Activated CD4-positive, alpha-beta T cell treated with anti-CD3 and anti-CD28 coated beads, Interleukin-2, amount 10 ng/mL, durations not matched to agents 7 days and 5 days (primary cell): ENCODE results near the gene HSD11B1L. TPM values are rescaled to one million over a fixed set of nuclear protein-coding genes. Genes with fewer than 3 reads are reported as not detected.
A peak's percentile ranks its signal among the peaks of the same experiment; 100 is the strongest.

Experiments used
- CTCF ChIA-PET: fragments of 350-600 bp; sonication (Branson Sonifier 250); formaldehyde crosslinking; loops from one replicate; lab custom pipeline; 2021; ENCODE audit warnings: antibody characterized with exemption; lab: Charles Lee
- POLR2A ChIA-PET: fragments of 350-600 bp; sonication (Branson Sonifier 250); formaldehyde crosslinking; loops from one replicate; lab custom pipeline; 2021; ENCODE audit warnings: antibody characterized with exemption; lab: Charles Lee
- DNase-seq: peaks from one replicate; pipeline ENCODE4 v3.0.0-alpha.2; 2020
- H3K27ac Mint-ChIP-seq: one replicate; pipeline ENCODE4 v1.8.0; 2021; ENCODE audit warnings: mild to moderate bottlenecking, moderate library complexity, mixed read lengths
- H3K27me3 Mint-ChIP-seq: one replicate; pipeline ENCODE4 v1.8.0; 2021; ENCODE audit warnings: mixed read lengths
- H3K36me3 Mint-ChIP-seq: one replicate; pipeline ENCODE4 v1.8.0; 2021; ENCODE audit warnings: low read depth, mixed read lengths
- H3K4me1 Mint-ChIP-seq: one replicate; pipeline ENCODE4 v1.8.0; 2021; ENCODE audit warnings: mixed read lengths
- H3K4me3 Mint-ChIP-seq: one replicate; pipeline ENCODE4 v1.8.0; 2021; ENCODE audit warnings: mild to moderate bottlenecking, moderate library complexity, mixed read lengths
- H3K9me3 Mint-ChIP-seq: one replicate; pipeline ENCODE4 v1.8.0; 2021; ENCODE audit warnings: mixed read lengths
- total RNA-seq, 2 experiments: library from RNA; stranded (reverse); gene quantifications; one replicate each; pipeline ENCODE4 v1.2.3, GENCODE V29; 2021

Gene HSD11B1L
- total RNA-seq, 2 experiments from 2014 or later = 2.0 TPM

GRCh38 chr19:5690955-5691821 is 10.4 kb downstream of the HSD11B1L start:
- no peaks in the 10 kb centered on the region for H3K9me3 Mint-ChIP-seq
- H3K27ac Mint-ChIP-seq = peak overlapping the region; percentile 92
- peaks cover 26% of the 10 kb centered on the region for H3K4me1 Mint-ChIP-seq
- DNase-seq = peak; percentile 25
- H3K27me3 Mint-ChIP-seq = no peaks in the 10 kb centered on the region
- peak overlapping the region; percentile 92 for H3K4me3 Mint-ChIP-seq
- peaks cover 28% of the 10 kb centered on the region for H3K36me3 Mint-ChIP-seq
- CTCF ChIA-PET = interaction anchor here (0.5 to 2.3 kb wide), 15 partner anchors 9 to 1029 kb away, joined by 3 to 13 read pairs (median 4); partner anchors contain the start of genes C3, CATSPERD and NRTN
- POLR2A ChIA-PET = interaction anchor here (1.3 kb wide), 1 partner anchor 29 kb away, joined by 5 read pairs; the partner anchor contains the start of gene CATSPERD

GRCh38 chr19:5691822-5692722 is 11.2 kb downstream of the HSD11B1L start:
- Mint-ChIP-seq H3K9me3 (no peaks in the 10 kb centered on the region), H3K4me3 (peak overlapping the region; percentile 92), H3K27me3 (no peaks in the 10 kb centered on the region), H3K27ac (peak overlapping the region; percentile 80), H3K4me1 (peaks cover 21% of the 10 kb centered on the region), H3K36me3 (peaks cover 28% of the 10 kb centered on the region)
- DNase-seq = no peak
- POLR2A ChIA-PET = interaction anchor here (1.3 kb wide), 1 partner anchor 29 kb away, joined by 5 read pairs; the partner anchor contains the start of gene CATSPERD
- CTCF ChIA-PET = interaction anchor here (1.1 to 1.7 kb wide), 6 partner anchors 8 to 29 kb away, joined by 3 to 8 read pairs (median 5); partner anchors contain the start of gene CATSPERD

GRCh38 chr19:5692723-5693194 is 11.9 kb downstream of the HSD11B1L start:
- Mint-ChIP-seq H3K4me1 (peaks cover 21% of the 10 kb centered on the region), H3K36me3 (peaks cover 28% of the 10 kb centered on the region), H3K4me3 (peak overlapping the region; percentile 69), H3K9me3 (no peaks in the 10 kb centered on the region), H3K27me3 (no peaks in the 10 kb centered on the region), H3K27ac (peak overlapping the region; percentile 80)
- ChIA-PET CTCF (no interaction called here), POLR2A (no interaction called here)
- no peak for DNase-seq

- Mint-ChIP-seq H3K9me3 (no peaks in the 10 kb centered on the region), H3K27ac (peak overlapping the region; percentile 50), H3K4me1 (peaks cover 16% of the 10 kb centered on the region), H3K27me3 (no peaks in the 10 kb centered on the region), H3K4me3 (no peak overlapping the region), H3K36me3 (peaks cover 28% of the 10 kb centered on the region)
- CTCF ChIA-PET = no interaction called here
- DNase-seq = no peak
- POLR2A ChIA-PET = no interaction called here
These were observed 12.7 kb downstream of the HSD11B1L start for GRCh38 chr19:5693195-5694166.

- Mint-ChIP-seq H3K4me3 (no peak overlapping the region), H3K36me3 (peaks cover 34% of the 10 kb centered on the region), H3K27ac (peak overlapping the region; percentile 25), H3K4me1 (peaks cover 15% of the 10 kb centered on the region), H3K27me3 (no peaks in the 10 kb centered on the region), H3K9me3 (no peaks in the 10 kb centered on the region)
- ChIA-PET POLR2A (no interaction called here), CTCF (no interaction called here)
- DNase-seq = no peak
These were observed 13.5 kb downstream of the HSD11B1L start for GRCh38 chr19:5694167-5694955.

GRCh38 chr19:5694956-5695648 is 14.3 kb downstream of the HSD11B1L start:
- POLR2A ChIA-PET = no interaction called here
- H3K4me3 Mint-ChIP-seq = no peak overlapping the region

GRCh38 chr19:5695649-5696195 is 14.9 kb downstream of the HSD11B1L start:
- Mint-ChIP-seq H3K27me3 (no peaks in the 10 kb centered on the region), H3K4me3 (no peak overlapping the region), H3K4me1 (peaks cover 10% of the 10 kb centered on the region), H3K27ac (no peak overlapping the region), H3K9me3 (no peaks in the 10 kb centered on the region), H3K36me3 (peaks cover 33% of the 10 kb centered on the region)
- ChIA-PET CTCF (interaction anchor here (1.4 kb wide), 1 partner anchor 109 kb away, joined by 4 read pairs; the partner anchor contains the start of gene NRTN), POLR2A (no interaction called here)
- DNase-seq = no peak

More at GRCh38 chr19:5694956-5695648, 14.3 kb downstream of the HSD11B1L start:
- Mint-ChIP-seq H3K27me3 (no peaks in the 10 kb centered on the region), H3K27ac (peak overlapping the region; percentile 41), H3K36me3 (peaks cover 34% of the 10 kb centered on the region), H3K9me3 (no peaks in the 10 kb centered on the region), H3K4me1 (peaks cover 10% of the 10 kb centered on the region)
- CTCF ChIA-PET = interaction anchor here (1.4 kb wide), 1 partner anchor 109 kb away, joined by 4 read pairs; the partner anchor contains the start of gene NRTN
- DNase-seq = no peak

- Mint-ChIP-seq H3K4me1 (peaks cover 10% of the 10 kb centered on the region), H3K27ac (peak overlapping the region; percentile 46), H3K4me3 (no peak overlapping the region), H3K27me3 (no peaks in the 10 kb centered on the region), H3K9me3 (no peaks in the 10 kb centered on the region), H3K36me3 (peaks cover 33% of the 10 kb centered on the region)
- DNase-seq = no peak
- ChIA-PET POLR2A (no interaction called here), CTCF (interaction anchor here (1.2 to 1.4 kb wide), 2 partner anchors 9 to 108 kb away, joined by 3 to 4 read pairs; partner anchors contain the start of gene NRTN)
These were observed 15.6 kb downstream of the HSD11B1L start for GRCh38 chr19:5696196-5697021.

- peaks cover 35% of the 10 kb centered on the region for H3K36me3 Mint-ChIP-seq
- peaks cover 6% of the 10 kb centered on the region for H3K4me1 Mint-ChIP-seq
- no peak for DNase-seq
- no peak overlapping the region for H3K27ac Mint-ChIP-seq
- POLR2A ChIA-PET = no interaction called here
- H3K27me3 Mint-ChIP-seq = no peaks in the 10 kb centered on the region
- no peak overlapping the region for H3K4me3 Mint-ChIP-seq
- CTCF ChIA-PET = interaction anchor here (1.2 kb wide), 1 partner anchor 10 kb away, joined by 3 read pairs; no protein-coding TSS in a partner anchor
- no peaks in the 10 kb centered on the region for H3K9me3 Mint-ChIP-seq
These were observed 16.4 kb downstream of the HSD11B1L start for GRCh38 chr19:5697022-5697889.
